HFF-Myc (cell line): ENCODE data around the gene CTCFL.

ENCODE experiments used
- DNase-seq: peaks from one replicate; pipeline ENCODE4 v3.0.0-alpha.2; 2011; ENCODE audit warnings: low read depth; ENCODE audit errors: extremely low read depth
- H3K4me3 ChIP-seq: replicated peaks from 2 replicates; pipeline ENCODE4 v1.5.1; 2011; ENCODE audit warnings: low read depth, mild to moderate bottlenecking, control low read depth, low read length
- CTCF ChIP-seq: IDR thresholded peaks from 2 replicates; pipeline ENCODE4 v1.5.1; 2012; ENCODE audit warnings: mild to moderate bottlenecking, low read depth, low read length, control low read depth; ENCODE audit errors: missing control alignments

CTCFL gene

DNA sequence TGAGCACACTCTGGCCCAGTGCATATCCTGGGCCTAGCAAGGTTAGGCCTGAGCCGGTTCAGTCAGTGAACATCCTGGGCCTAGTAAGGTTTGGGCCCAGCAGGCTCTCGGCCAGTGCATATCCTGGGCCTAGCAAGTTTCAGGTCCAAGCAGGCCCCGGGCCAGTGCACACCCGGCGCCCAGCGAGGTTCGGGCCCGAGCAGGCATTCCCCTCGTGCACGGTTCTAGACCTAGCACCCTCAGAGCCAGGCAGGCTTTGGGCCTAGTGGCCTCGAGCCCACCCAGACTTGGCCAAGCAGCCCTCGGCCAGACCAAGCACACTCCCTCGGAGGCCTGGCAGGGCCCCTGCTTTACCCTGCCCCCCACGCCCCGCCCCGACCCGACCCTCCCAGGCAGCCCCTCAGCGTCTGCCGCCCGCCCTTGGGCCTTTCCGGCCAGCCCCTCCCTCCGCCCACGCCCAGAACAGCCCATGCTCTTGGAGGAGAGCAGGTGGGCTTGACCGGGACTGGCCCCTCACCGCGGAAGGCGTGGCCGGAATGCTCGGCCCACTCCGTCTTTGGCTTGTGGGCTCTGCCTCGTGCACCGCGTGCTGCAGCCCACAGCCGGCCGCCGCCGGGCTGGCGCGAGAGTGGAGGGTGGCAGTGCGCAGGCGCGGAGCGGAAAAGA is at the start of gene CTCFL:
Gene CTCFL (minus strand): TSS at position 630 of the 666 bp plus-strand sequence. CDS start 935 bp downstream, outside the sequence.
- TF ChIP-seq CTCF = no peak

GRCh38 chr20:57573894-57574293 is 49.0 kb upstream of the CTCFL start:
- TF ChIP-seq CTCF = peak; percentile 52
- no peak for DNase-seq
- no peak overlapping the region for H3K4me3 ChIP-seq

More for the DNA sequence above, at the start of gene CTCFL:
- DNase-seq = no peak
- H3K4me3 ChIP-seq = no peak within 1 kb of the TSS

DNA sequence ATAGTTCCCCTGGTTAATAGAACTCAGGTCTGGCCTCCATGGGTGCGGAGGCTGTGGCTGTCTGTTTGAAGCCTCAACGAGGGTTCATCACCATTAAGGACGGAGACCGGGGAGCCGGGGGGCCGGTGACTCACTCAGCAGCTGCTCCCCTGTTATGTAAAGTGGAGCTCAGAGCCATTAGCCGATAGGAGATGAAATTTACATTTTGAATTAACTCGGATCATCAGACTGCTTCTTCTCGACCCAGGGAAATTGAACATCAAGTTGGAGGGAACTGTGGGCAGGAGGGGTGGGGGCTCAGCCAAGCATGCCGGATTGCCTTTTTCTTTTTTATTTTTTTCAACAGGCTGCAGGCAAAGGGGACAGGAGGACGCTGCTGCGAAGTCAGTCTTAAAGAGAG is 48.3 kb upstream of the CTCFL start:
- no peak for DNase-seq
- H3K4me3 ChIP-seq = no peak overlapping the region
- no peak for TF ChIP-seq CTCF

DNA sequence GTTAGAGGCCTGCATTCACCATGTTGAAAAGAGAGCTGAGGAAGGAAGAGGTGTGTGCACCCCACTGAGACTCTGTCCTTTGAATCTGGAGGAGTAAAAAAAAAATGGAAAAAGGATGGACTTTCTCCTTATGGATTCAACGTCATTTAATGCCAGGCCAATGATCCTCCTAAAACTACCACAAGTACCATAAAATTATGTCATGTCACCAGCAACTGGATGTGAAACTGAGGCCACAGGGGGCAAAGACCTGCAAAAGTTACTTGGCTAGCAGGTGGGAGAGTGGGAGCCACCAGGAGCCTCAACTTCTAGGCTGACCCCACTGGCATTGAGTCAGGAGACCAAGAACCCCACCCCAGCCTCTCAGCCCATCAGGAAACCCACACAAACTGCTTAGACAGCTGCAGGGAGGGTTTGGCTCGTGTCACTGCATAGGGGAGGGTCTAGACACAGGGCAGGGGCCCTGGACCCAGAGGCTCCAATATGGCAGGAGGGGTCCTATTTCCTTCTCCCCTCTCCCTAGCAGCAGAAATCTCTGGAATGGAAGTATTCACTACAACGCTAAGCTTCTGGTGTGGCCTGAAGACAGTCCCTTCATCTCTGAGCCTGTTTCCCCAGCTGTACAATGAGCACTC is 47.0 kb upstream of the CTCFL start:
- TF ChIP-seq CTCF = no peak
- no peak overlapping the region for H3K4me3 ChIP-seq
- no peak for DNase-seq

- DNase-seq = no peak
- H3K4me3 ChIP-seq = no peak overlapping the region
- no peak for TF ChIP-seq CTCF
Measured at GRCh38 chr20:57570920-57571319, 46.0 kb upstream of the CTCFL start.

GRCh38 chr20:57570145-57570850 is 45.4 kb upstream of the CTCFL start:
- DNase-seq = no peak
- TF ChIP-seq CTCF = no peak
- H3K4me3 ChIP-seq = no peak overlapping the region
